GM21447 (cell line): ENCODE measurements around the gene TM9SF1.

Source experiments
- ATAC-seq: cut with Tn5 transposase; IDR thresholded peaks from one replicate; pipeline ENCODE4 v1.9.1; 2021; ENCODE audit not compliant: unreplicated experiment

Gene TM9SF1

GRCh38 chr14:24179294-24179960 lies 15.8 kb downstream of the TM9SF1 start:
- ATAC-seq: no peak

- ATAC-seq: no peak
Measured at GRCh38 chr14:24178399-24179178, 16.7 kb downstream of the TM9SF1 start.

- ATAC-seq: no peak
Measured at GRCh38 chr14:24177891-24178290, 17.4 kb downstream of the TM9SF1 start.

- ATAC-seq: no peak
Measured at GRCh38 chr14:24177041-24177825, 18.0 kb downstream of the TM9SF1 start.

- ATAC-seq: no peak
Measured at GRCh38 chr14:24176599-24176998, 18.6 kb downstream of the TM9SF1 start.

GRCh38 chr14:24172871-24173281 lies 22.4 kb downstream of the TM9SF1 start:
- no peak for ATAC-seq

GRCh38 chr14:24172261-24172860 lies 22.9 kb downstream of the TM9SF1 start:
- ATAC-seq: no peak

GRCh38 chr14:24171422-24172260 lies 23.6 kb downstream of the TM9SF1 start, which contains the start of gene REC8:
Gene REC8, plus strand, starts transcription at chr14:24172080. Its CDS starts 473 bp downstream, at chr14:24172553.
- peak; percentile 88 for ATAC-seq

- ATAC-seq: no peak
Measured at GRCh38 chr14:24167469-24168114, 27.6 kb downstream of the TM9SF1 start.

GRCh38 chr14:24165785-24166184 lies 29.5 kb downstream of the TM9SF1 start:
- no peak for ATAC-seq

GRCh38 chr14:24164518-24164991 lies 30.7 kb downstream of the TM9SF1 start:
- no peak for ATAC-seq

GRCh38 chr14:24162093-24162492 lies 33.1 kb downstream of the TM9SF1 start:
- ATAC-seq: no peak

GRCh38 chr14:24160850-24161804 lies 34.1 kb downstream of the TM9SF1 start, which contains the start of gene IRF9:
Gene IRF9, plus strand, starts transcription at chr14:24161265. Its CDS starts 880 bp downstream, at chr14:24162145.
- peak; percentile 84 for ATAC-seq

- ATAC-seq: no peak
Measured at GRCh38 chr14:24160499-24160849, 34.8 kb downstream of the TM9SF1 start.

- ATAC-seq: no peak
Measured at GRCh38 chr14:24159777-24160498, 35.3 kb downstream of the TM9SF1 start.

GRCh38 chr14:24157331-24157730 lies 37.9 kb downstream of the TM9SF1 start:
- no peak for ATAC-seq

- ATAC-seq: no peak
Measured at GRCh38 chr14:24156840-24157239, 38.4 kb downstream of the TM9SF1 start.

GRCh38 chr14:24155100-24155499 lies 40.1 kb downstream of the TM9SF1 start:
- no peak for ATAC-seq
